GM18868 (cell line): ENCODE data around the gene SH2D3C.
A peak's percentile ranks its signal among the peaks of the same experiment; 100 is the strongest.

Source experiments
- ATAC-seq: cut with Tn5 transposase; IDR thresholded peaks from one replicate; pipeline ENCODE4 v1.9.1; 2021; ENCODE audit warnings: mild to moderate bottlenecking, moderate library complexity; ENCODE audit not compliant: unreplicated experiment

The SH2D3C gene, protein sequence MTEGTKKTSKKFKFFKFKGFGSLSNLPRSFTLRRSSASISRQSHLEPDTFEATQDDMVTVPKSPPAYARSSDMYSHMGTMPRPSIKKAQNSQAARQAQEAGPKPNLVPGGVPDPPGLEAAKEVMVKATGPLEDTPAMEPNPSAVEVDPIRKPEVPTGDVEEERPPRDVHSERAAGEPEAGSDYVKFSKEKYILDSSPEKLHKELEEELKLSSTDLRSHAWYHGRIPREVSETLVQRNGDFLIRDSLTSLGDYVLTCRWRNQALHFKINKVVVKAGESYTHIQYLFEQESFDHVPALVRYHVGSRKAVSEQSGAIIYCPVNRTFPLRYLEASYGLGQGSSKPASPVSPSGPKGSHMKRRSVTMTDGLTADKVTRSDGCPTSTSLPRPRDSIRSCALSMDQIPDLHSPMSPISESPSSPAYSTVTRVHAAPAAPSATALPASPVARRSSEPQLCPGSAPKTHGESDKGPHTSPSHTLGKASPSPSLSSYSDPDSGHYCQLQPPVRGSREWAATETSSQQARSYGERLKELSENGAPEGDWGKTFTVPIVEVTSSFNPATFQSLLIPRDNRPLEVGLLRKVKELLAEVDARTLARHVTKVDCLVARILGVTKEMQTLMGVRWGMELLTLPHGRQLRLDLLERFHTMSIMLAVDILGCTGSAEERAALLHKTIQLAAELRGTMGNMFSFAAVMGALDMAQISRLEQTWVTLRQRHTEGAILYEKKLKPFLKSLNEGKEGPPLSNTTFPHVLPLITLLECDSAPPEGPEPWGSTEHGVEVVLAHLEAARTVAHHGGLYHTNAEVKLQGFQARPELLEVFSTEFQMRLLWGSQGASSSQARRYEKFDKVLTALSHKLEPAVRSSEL

DNA sequence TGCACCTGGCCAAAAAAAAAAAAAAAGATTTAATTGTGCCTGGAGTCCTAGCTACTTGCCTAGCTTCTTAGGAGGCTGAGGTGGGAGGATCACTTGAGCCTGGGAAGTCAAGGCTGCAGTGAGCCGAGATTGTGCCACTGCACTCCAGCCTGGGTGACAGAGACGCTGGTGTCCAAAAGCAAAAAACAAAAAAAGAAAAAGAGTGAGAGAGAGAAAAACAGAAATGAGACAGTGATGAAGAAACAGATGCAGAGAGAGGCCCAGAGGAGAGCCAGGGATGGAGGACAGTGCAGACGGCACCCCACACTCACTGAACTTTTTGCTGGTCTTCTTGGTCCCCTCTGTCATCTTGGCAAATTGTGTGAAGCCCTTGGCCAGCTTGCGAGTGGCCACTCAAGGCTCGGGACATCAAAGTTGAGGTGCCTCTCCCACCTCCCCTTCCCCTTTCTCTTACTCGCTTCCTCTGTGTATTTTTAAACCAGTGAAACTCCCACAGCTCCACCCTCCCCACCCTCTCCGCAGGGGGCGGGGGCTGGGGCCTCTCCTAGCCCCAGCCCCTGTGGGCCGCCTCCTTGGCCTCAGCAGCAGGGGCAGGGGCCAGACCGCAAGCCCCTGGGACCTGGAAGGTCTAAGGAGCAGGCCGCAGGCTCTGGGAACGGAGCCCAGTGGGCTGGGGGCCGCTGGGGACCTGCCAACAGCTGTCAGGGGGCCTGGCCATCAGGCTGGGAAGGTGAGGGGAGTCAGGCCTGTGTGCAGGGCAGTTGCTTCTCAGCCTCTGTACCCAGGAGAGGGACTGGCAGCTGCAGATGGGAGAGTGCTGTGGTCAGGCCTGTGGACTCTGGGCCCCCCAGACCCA lies at the start of gene SH2D3C:
Gene SH2D3C (minus strand): TSS at position 387 of the 856 bp plus-strand sequence. CDS start 39 bp downstream, at position 348.
- peak; percentile 33 for ATAC-seq

DNA sequence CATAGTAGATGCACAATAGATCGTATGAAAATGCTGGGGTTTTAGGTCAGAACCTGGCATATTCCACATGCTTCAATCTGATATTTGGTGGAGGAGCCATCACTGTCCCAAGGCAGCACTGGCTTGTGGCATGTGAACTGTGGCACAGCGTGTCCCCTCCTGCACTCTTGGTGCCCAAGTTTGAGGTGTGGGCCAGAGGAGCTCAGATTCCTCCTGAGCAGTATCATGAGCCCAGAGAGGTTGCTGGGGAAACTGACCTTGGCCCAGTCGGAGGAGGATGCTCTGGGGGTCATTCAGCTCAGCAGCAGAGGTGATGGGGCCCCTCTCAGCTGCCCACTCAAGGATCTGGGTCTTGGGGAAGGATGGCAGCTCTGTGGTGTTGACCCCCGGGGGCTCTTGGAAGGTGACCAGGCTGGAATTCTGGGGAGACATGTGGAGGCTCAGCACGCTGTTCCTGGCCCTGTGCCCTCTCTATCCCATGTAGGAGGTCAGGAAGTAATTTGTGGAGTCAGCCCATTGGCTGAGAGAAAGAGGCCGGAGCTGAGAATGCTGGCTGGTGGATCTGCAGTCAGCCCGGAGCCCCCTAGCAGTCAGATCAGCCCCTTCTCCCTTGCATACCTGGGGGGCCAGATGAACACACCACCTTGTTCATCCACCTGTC lies 47.9 kb upstream of the SH2D3C start:
- no peak for ATAC-seq

DNA sequence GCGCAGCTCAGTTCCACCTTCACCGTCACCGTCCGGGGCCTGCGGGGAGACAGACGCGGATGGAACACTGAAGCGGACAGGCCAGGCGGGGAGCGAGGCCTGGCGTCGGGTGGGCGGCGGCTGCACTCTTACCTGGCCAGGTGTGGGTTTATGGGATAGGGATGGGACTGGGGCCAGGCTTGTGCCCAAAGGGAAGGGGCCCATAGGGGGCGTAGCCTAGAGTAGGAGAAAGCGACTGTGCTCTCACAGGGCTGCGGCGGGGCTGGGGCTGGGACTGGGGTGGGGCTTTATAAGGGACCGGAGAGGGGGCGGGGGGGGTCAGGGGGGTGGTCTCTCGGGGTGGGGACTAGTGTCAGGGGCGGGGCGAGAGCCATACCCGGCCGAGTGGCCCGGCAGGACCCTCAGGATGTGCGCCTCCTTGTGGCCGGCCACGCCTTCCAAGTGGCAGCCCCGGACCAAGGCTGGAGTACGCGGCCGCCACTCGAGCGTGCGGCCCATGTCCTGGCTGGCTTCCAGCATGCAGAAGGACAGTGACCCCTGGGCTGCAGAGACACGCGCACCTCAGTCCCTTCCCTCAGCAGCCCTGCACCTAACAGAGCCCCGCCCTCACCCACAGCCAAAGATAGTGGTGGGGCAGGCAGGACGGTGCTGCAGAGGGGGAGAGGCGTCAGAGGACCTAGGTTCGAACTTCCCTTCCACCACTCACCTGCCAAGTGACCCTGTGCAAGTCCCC lies 47.0 kb upstream of the SH2D3C start:
- ATAC-seq, result no peak

DNA sequence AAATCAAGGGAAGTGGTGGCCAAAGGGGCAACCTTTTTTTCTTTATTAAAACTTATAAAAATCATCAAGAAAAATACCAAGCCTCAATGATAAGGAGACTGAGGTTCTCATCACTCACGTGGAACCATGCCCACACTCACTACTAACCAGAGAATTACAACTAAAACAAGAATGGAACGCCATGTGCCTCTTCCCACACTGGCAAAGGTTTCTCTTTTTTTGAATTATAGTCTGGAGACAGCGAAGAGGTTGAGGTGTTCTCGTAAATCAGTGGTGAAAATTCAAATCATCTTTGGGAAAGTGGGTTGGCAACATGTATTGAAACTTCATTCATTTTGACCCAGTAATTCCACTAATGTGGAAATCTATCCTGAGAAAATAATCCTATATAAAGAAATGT lies 43.6 kb upstream of the SH2D3C start:
- ATAC-seq, result no peak

- no peak for ATAC-seq
Observed at GRCh38 chr9:127818574-127818973, 40.1 kb upstream of the SH2D3C start.

GRCh38 chr9:127817881-127818434 lies 39.5 kb upstream of the SH2D3C start:
- ATAC-seq, result no peak

DNA sequence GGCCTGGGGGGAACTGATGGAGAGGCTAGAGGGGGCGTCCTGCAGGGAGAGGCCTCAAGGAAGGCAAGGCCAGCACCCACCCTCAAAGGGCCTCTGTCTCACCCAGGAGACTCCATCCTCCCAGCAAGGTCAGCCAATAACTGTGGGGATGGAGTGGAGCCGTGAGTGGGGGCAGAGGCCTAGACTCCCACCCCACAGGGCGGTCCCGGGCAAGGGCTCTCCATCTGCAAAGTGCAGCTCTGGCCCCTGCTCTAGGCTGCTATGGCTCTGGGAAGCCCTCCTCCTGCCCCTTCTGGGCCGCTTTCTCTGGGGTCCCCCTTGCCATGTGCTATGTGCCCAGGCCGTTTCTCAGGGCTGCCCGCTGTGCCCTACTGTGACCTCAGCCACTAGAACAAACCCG lies 38.3 kb upstream of the SH2D3C start:
- no peak for ATAC-seq

DNA sequence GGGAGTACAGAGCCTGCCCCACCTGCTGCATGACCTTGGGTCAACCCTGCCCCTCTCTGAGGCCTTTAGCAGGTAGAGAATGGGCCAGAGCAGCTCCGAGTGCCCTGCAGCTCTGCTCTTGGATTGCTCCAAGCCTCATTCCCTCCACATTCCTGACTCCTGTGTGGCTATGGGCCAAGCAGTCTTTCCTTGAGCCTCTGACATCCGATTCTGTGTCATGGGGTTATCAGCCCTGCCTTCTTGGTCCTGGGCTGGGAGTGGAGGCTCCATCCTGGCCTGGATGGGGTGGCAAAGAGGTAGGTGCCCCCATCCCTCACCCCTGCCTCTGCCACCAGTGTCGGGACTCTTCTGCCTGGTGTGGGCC lies 37.9 kb upstream of the SH2D3C start:
- no peak for ATAC-seq

GRCh38 chr9:127815512-127816361 lies 37.3 kb upstream of the SH2D3C start:
- ATAC-seq, result no peak

GRCh38 chr9:127814619-127815511 lies 36.4 kb upstream of the SH2D3C start:
- no peak for ATAC-seq

GRCh38 chr9:127813686-127814226 lies 35.3 kb upstream of the SH2D3C start:
- ATAC-seq, result no peak

GRCh38 chr9:127812936-127813675 lies 34.6 kb upstream of the SH2D3C start:
- ATAC-seq, result no peak

DNA sequence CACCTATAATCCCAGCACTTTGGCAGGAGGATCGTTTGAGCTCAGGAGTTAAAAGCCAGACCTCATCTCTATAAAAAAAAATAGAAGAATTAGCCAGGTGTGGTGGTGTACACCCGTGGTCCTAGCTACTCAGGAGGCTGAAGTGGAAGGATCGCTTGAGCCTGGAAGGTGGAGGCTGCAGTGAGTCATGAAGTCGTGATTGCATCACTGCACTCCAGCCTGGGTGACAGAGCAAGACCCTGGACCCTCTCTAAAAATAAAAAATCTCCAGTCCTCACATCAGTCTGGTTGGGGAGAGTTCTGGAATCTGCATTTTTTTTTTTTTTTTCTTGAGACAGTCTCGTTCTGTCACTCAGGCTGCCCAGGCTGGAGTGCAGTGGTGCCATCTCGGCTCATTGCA lies 33.5 kb upstream of the SH2D3C start:
- no peak for ATAC-seq

DNA sequence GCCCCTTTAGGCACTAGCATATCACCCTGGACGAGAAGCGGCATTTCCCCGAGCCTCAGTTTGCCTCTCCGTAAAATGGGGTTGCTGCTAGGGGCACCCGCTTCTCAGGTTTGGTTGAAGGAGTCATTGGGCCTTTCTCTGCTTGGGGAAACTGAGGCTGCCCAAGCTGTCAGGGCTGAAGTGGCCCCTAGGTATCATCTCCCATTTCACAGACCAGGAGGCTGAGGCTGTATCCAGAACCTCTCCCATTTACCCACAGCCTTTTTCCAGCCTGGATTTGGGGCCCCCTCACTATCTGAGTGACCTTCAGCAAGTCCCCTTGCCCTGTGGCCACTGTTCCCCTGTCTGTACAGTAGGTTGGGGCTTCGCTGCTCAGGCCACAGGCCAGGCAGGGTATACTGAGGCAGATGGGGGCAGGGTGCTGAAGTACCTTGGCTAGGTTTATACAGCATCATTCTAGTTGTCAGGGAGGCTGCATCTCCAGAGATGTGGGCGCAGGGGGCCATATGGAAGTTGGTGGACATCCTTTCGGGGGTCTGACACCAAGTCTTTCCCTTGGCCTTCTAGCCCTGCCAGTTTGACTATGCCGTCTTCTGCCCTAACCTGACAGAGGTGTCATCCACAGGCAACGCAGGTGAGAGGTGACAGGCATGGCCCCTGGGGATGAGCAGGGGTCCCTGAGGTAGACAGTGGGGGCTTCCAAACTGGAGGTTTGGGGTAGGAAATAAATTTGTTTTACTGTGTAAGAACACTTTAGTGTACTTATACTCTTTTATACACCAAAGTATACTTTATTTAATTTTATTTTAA lies 32.1 kb upstream of the SH2D3C start:
- ATAC-seq, result no peak

GRCh38 chr9:127809540-127810377 lies 31.3 kb upstream of the SH2D3C start:
- ATAC-seq, result no peak
